ENCODE data around the gene MUC5B. TPM values are rescaled to one million over a fixed set of nuclear protein-coding genes. Genes with fewer than 3 reads are reported as not detected.

The MUC5B gene
- total RNA-seq, 1 experiment from 2014 or later = 1.6 TPM

GRCh38 chr11:1235306-1235900, 12.5 kb downstream of the MUC5B start:
- H3K27ac Mint-ChIP-seq = no peak overlapping the region
- no peaks in the 10 kb centered on the region for H3K27me3 Mint-ChIP-seq (ENCODE audit: low read depth)
- H3K4me1 Mint-ChIP-seq = no peaks in the 10 kb centered on the region
- no peak for TF ChIP-seq KAT7 (CRISPR knock-in tag; IDR thresholded peaks at IDR 0.05; ENCODE audit: borderline replicate concordance)
- TF ChIP-seq JUN (CRISPR knock-in tag; IDR thresholded peaks at IDR 0.05) = no peak
- no peak for TF ChIP-seq FOXP1 (CRISPR knock-in tag; IDR thresholded peaks at IDR 0.05; ENCODE audit: borderline replicate concordance)
- no peak for TF ChIP-seq IRF2 (CRISPR knock-in tag; IDR thresholded peaks at IDR 0.05; ENCODE audit: borderline replicate concordance, low read depth)
- TF ChIP-seq TP53 (CRISPR knock-in tag; IDR thresholded peaks at IDR 0.05) = no peak
- TF ChIP-seq, protein P1, sequence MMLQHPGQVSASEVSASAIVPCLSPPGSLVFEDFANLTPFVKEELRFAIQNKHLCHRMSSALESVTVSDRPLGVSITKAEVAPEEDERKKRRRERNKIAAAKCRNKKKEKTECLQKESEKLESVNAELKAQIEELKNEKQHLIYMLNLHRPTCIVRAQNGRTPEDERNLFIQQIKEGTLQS (CRISPR knock-in tag; conservative IDR thresholded peaks at IDR 0.05) = no peak
- no peak for TF ChIP-seq ATF1 (CRISPR knock-in tag; IDR thresholded peaks at IDR 0.05)
- TF ChIP-seq JAZF1 (CRISPR knock-in tag; IDR thresholded peaks at IDR 0.05) = no peak
- no peak for TF ChIP-seq MXD4 (CRISPR knock-in tag; IDR thresholded peaks at IDR 0.05; ENCODE audit: borderline replicate concordance)
- TF ChIP-seq OVOL2 (CRISPR knock-in tag; IDR thresholded peaks at IDR 0.05; ENCODE audit: borderline replicate concordance) = no peak
- no peak for TF ChIP-seq ELF4 (CRISPR knock-in tag; IDR thresholded peaks at IDR 0.05; ENCODE audit: low read depth)
- no peak for TF ChIP-seq EMX1 (CRISPR knock-in tag; IDR thresholded peaks at IDR 0.05)
- no peak for TF ChIP-seq MYBL2 (CRISPR knock-in tag; IDR thresholded peaks at IDR 0.05)
- TF ChIP-seq FOXJ3 (CRISPR knock-in tag; IDR thresholded peaks at IDR 0.05; ENCODE audit: borderline replicate concordance) = no peak
- TF ChIP-seq ZBTB21 (CRISPR knock-in tag; IDR thresholded peaks at IDR 0.05; ENCODE audit: borderline replicate concordance) = no peak
- TF ChIP-seq ZNF232 (CRISPR knock-in tag; IDR thresholded peaks at IDR 0.05) = no peak
- TF ChIP-seq HMGA2 (CRISPR knock-in tag; IDR thresholded peaks at IDR 0.05) = no peak
- TF ChIP-seq E2F4 (CRISPR knock-in tag; IDR thresholded peaks at IDR 0.05; ENCODE audit: borderline replicate concordance, low read depth) = no peak
- TF ChIP-seq, protein P2, sequence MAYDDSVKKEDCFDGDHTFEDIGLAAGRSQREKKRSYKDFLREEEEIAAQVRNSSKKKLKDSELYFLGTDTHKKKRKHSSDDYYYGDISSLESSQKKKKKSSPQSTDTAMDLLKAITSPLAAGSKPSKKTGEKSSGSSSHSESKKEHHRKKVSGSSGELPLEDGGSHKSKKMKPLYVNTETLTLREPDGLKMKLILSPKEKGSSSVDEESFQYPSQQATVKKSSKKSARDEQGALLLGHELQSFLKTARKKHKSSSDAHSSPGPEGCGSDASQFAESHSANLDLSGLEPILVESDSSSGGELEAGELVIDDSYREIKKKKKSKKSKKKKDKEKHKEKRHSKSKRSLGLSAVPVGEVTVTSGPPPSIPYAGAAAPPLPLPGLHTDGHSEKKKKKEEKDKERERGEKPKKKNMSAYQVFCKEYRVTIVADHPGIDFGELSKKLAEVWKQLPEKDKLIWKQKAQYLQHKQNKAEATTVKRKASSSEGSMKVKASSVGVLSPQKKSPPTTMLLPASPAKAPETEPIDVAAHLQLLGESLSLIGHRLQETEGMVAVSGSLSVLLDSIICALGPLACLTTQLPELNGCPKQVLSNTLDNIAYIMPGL (CRISPR knock-in tag; IDR thresholded peaks at IDR 0.05) = no peak
- no peaks in the 10 kb centered on the region for H3K9me3 Mint-ChIP-seq
- no peaks in the 10 kb centered on the region for H3K36me3 Mint-ChIP-seq
- ChIA-PET POLR2A (no interaction called here), CTCF (interaction anchor here (1.2 kb wide), 1 partner anchor 9 kb away, joined by 3 read pairs; no protein-coding TSS in a partner anchor)
- ATAC-seq (no peak), DNase-seq (ENCODE audit: low spot score) (no peak)
- no peak overlapping the region for H3K4me3 Mint-ChIP-seq

DNA sequence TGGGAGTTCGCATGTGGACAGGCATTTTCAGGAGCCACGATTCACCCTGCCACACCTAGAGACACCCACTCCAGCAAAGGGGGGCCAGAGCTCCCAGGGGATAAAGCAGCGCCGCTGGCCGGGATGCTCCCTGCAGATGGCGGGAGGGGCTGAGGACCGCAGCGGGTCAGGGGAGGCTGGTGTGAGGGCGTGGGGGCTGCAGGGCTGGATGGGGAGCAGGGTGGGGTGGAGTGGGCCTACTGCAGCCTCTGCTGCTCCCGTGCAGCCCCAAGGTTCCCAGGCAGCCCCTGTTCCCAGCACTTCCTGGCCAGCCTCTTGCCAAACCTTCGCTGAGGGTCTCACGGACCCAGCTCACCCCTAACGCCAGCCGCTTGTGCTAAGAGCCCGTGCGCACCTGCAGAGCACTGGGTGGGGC, 13.0 kb downstream of the MUC5B start:
- H3K27me3 Mint-ChIP-seq (ENCODE audit: low read depth) = no peaks in the 10 kb centered on the region
- ATAC-seq (no peak), DNase-seq (ENCODE audit: low spot score) (no peak)
- H3K27ac Mint-ChIP-seq = no peak overlapping the region
- POLR2A ChIA-PET = no interaction called here
- H3K9me3 Mint-ChIP-seq = no peaks in the 10 kb centered on the region
- H3K4me1 Mint-ChIP-seq = no peaks in the 10 kb centered on the region
- no peaks in the 10 kb centered on the region for H3K36me3 Mint-ChIP-seq
- CTCF ChIA-PET = interaction anchor here (1.2 kb wide), 1 partner anchor 9 kb away, joined by 3 read pairs; no protein-coding TSS in a partner anchor
- no peak overlapping the region for H3K4me3 Mint-ChIP-seq
- TF ChIP-seq EMX1 (CRISPR knock-in tag; IDR thresholded peaks at IDR 0.05) = no peak
- TF ChIP-seq, protein P2 (CRISPR knock-in tag; IDR thresholded peaks at IDR 0.05) = no peak
- no peak for TF ChIP-seq ETV6 (CRISPR knock-in tag; IDR thresholded peaks at IDR 0.05)
- no peak for TF ChIP-seq SMAD3 (CRISPR knock-in tag; IDR thresholded peaks at IDR 0.05; ENCODE audit: borderline replicate concordance)
- TF ChIP-seq, protein P3, sequence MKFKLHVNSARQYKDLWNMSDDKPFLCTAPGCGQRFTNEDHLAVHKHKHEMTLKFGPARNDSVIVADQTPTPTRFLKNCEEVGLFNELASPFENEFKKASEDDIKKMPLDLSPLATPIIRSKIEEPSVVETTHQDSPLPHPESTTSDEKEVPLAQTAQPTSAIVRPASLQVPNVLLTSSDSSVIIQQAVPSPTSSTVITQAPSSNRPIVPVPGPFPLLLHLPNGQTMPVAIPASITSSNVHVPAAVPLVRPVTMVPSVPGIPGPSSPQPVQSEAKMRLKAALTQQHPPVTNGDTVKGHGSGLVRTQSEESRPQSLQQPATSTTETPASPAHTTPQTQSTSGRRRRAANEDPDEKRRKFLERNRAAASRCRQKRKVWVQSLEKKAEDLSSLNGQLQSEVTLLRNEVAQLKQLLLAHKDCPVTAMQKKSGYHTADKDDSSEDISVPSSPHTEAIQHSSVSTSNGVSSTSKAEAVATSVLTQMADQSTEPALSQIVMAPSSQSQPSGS (CRISPR knock-in tag; IDR thresholded peaks at IDR 0.05; ENCODE audit: borderline replicate concordance, low read depth) = no peak
- TF ChIP-seq KAT7 (CRISPR knock-in tag; IDR thresholded peaks at IDR 0.05; ENCODE audit: borderline replicate concordance) = no peak
- TF ChIP-seq PRDM15 (CRISPR knock-in tag; IDR thresholded peaks at IDR 0.05) = no peak
- TF ChIP-seq ZNF263 (CRISPR knock-in tag; IDR thresholded peaks at IDR 0.05; ENCODE audit: low read depth) = no peak
- TF ChIP-seq ATF1 (CRISPR knock-in tag; IDR thresholded peaks at IDR 0.05) = no peak

Data from WTC11 (cell line).